GM21360 (cell line): ENCODE results near the gene DDX19B.
"Not testable (repeated sequence)": the region's sequence is repeated elsewhere in the genome, so short reads cannot be mapped to it uniquely, and the experiment has no call there.

Experiments used
- ATAC-seq: cut with Tn5 transposase; IDR thresholded peaks from one replicate; pipeline ENCODE4 v1.9.1; 2021; ENCODE audit warnings: mild to moderate bottlenecking, moderate library complexity; ENCODE audit not compliant: unreplicated experiment

DDX19B gene

GRCh38 chr16:70348991-70349390 lies 50.0 kb downstream of the DDX19B start:
- no peak for ATAC-seq

DNA sequence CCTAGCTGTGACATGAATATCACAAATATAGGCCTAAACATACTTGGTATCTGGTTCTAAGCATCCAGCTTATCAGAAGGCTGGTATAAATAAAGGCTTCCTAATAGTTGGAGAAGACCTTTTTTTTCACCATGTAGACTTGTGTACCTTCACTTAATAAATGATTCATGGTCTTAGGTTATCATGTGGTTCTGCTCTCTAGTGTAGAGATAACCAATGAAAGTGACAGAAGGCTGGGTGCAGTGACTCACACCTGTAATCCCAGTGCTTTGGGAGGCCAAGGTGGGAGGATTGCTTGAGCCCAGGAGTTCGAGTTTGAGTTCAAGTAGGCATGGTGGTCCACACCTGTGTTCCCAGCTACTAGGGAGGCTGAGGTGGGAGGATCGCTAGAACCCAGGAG lies 50.8 kb downstream of the DDX19B start:
- ATAC-seq = no peak

DNA sequence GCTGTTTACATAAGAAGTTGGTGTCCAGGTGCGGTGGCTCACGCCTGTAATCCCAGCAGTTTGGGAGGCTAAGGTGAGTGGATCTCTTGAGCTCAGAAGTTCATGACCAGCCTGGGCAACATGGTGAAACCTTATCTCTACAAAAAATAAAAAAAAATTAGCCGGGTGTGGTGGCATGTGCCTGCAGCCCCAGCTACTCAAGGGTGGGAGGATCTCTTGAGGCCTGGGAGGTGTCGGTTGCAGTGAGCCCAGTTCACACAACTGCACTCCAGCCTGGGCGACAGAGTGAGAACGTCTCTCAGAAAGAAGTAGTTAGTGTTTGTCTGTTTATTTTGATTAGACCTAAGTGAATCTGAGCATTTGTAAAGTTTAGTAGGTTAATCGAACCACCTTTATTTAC lies 60.6 kb downstream of the DDX19B start:
- ATAC-seq = no peak

GRCh38 chr16:70364399-70364798 lies 65.4 kb downstream of the DDX19B start:
- ATAC-seq = no peak

GRCh38 chr16:70370145-70370544 lies 71.2 kb downstream of the DDX19B start:
- not testable (repeated sequence) for ATAC-seq

- ATAC-seq = no peak
Measured at GRCh38 chr16:70370924-70371323, 71.9 kb downstream of the DDX19B start.

DNA sequence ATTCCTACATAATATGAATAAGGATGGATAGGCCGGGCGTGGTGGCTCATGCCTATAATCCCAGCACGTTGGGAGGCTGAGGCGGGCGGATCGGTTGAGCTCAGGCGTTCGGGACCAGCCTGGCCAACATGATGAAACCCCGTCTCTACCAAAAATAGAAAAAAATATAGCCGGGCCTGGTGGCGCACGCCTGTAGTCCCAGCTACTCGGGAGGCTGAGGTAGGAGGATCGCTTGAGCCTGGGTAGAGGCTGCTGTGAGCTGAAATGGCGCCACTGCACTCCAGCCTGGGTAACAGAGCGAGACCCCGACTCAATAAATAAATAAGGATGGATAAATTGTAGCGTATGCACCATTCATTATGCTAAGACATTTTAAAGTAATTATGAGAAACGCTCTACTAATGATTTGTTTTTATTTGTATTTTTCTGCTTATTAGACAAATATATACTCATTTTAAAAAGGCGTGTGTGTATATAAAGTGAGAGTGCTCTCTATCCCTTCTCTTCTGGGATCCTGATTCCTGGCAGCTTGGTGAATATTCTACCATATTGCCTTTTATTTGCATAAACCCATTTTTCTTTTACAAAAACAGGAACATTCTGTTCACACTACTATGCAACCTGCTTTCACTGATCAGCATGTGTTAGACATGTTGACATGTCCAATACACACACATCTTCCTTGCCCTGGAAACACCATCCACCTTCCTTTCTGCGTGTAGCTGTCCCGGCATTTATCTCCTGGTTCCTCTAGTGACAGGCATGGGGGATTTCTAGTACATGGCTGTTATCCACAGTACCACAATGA lies 74.1 kb downstream of the DDX19B start:
- no peak for ATAC-seq

GRCh38 chr16:70374213-70374612 lies 75.2 kb downstream of the DDX19B start:
- ATAC-seq = no peak

GRCh38 chr16:70375636-70376611 lies 76.9 kb downstream of the DDX19B start:
- ATAC-seq = no peak

- ATAC-seq = no peak
Measured at GRCh38 chr16:70377782-70378181, 78.8 kb downstream of the DDX19B start.

DNA sequence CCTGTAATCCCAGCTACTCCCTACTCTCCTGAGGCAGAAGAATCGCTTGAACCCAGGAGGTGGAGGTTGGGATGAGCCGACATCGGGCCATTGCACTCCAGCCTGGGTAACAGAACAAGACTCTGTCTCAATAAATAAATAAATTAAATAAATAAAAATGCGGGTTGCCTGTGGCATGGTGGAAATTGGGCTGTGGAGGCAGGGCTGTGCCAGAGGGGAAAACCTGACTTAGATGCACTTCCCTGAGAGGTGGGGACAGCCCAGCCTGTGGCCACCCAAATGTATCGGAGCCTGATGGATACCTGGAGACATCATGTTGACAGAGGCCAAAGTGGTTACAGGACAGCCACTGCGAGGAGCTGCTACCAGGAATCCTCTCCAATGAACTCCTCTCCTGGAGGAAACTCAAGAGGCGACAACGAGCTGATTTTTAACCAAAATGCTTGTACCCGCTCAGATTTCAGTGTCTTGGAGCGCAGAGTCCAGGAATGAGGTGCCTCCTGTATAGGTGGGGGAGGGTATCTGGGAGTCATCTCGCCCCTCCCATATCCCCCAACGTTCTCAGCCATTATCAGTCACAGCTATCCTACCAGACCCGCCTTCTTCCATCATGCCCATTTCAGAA lies 80.0 kb downstream of the DDX19B start:
- ATAC-seq = no peak

DNA sequence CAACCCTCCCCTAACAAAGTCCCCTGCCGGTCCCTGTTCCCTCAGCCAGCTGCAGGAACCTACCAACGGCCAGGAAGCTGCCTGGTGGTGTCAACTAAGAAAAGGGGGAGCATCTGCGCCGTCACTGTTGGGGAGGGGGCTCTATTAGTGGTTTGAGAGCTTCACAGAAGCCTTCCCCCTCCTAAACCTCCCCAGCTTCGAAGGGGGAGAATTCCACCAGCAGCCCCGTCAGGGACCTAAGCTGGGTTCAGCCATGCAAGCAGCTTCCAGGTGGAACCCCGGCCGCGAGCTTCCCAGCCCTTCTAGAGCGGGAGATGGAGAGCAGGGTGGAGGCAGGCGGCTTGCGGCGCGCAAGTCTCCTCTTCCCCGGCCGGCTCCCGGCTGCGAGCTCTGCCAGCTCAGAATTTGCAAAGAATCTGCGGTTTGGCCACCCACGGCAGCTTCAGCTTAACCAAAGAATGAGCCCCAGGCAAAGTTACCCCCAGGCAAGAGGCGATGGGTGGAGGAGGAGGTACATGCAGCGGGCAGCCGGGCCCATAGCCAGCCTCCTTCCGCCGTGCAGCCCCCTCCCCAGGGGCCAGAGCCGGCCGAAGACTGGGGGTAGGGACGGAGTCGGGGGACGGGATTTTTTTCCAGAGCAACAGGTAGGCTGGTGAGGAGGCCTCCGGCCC lies 81.4 kb downstream of the DDX19B start:
- peak; percentile 13 for ATAC-seq

GRCh38 chr16:70380919-70381603 lies 82.1 kb downstream of the DDX19B start:
- ATAC-seq = peak; percentile 92

- ATAC-seq = no peak
Measured at GRCh38 chr16:70381604-70382342, 82.8 kb downstream of the DDX19B start.

- ATAC-seq = no peak
Measured at GRCh38 chr16:70383421-70383960, 84.5 kb downstream of the DDX19B start.
